Esophagus squamous epithelium (tissue), 5 donors: ENCODE measurements around the gene GDPD5. TPM values are rescaled to one million over a fixed set of nuclear protein-coding genes. Genes with fewer than 3 reads are reported as not detected.

Experiments
- DNase-seq: peaks from one replicate; lab custom pipeline; 2025; lab: John Stamatoyannopoulos, UW
- H3K27ac ChIP-seq, 4 donors: fragments of 200-600 bp; sonication (generic); one replicate each; pipeline ENCODE4 v1.5.1; 2016 to 2019; ENCODE audit warnings: mild to moderate bottlenecking in 1 of 4
- H3K27me3 ChIP-seq, 4 donors: fragments of 200-600 bp; sonication (generic); 1 replicate in 3 of 4; 2 replicates in 1 of 4; pipeline versions ENCODE4 v1.5.1 to v1.6.0; 2017 to 2021; ENCODE audit warnings: antibody characterized with exemption in 1 of 4
- H3K36me3 ChIP-seq, 3 donors: fragments of 200-600 bp; sonication (generic); one replicate each; pipeline ENCODE4 v1.5.1; 2016 to 2019
- H3K4me1 ChIP-seq, 3 donors: fragments of 200-600 bp; sonication (generic); one replicate each; pipeline ENCODE4 v1.5.1; 2017 to 2019
- H3K4me3 ChIP-seq, 4 donors: fragments of 200-600 bp; sonication (generic); 1 replicate in 3 of 4; 2 replicates in 1 of 4; pipeline ENCODE4 v1.5.1; 2016 to 2019; ENCODE audit warnings: mild to moderate bottlenecking in 2 of 4, moderate library complexity in 1 of 4
- H3K9me3 ChIP-seq, 3 donors: fragments of 200-600 bp; sonication (generic); one replicate each; pipeline ENCODE4 v1.5.1; 2016 to 2019
- POLR2A ChIP-seq, 4 donors: fragments of 450-650 bp; IDR thresholded peaks; one replicate each; pipeline ENCODE4 v1.6.1; 2017; ENCODE audit warnings: antibody characterized with exemption in 4 of 4, mild to moderate bottlenecking in 4 of 4, moderate library complexity in 3 of 4
- WGBS, 2 donors: methylation state at CpG; one replicate each; pipeline ENCODE4 v1.1.5; 2018; 5-methylcytosine and 5-hydroxymethylcytosine counted together
- intact Hi-C: fragments of 100-400 bp; cut with DNase I; formaldehyde crosslinking; loops from one replicate; pipeline ENCODE4 v1.15.0; 2022
- total RNA-seq, 4 donors: library from RNA; depleted of rRNA; stranded (reverse); fragments of >200 nt; gene quantifications; one replicate each; pipeline ENCODE4 v1.1.0, GENCODE V29; 2016
- TF ChIP-seq, protein P1 (sequence below), 6 experiments: fragments of 450-650 bp in 4 of 6; fragments of 200-600 bp in 2 of 6; sonication (generic) in 2 of 6; IDR thresholded peaks; one replicate each; pipeline ENCODE4 v1.5.1; 2016 to 2019; ENCODE audit warnings: antibody characterized with exemption in 6 of 6, mild to moderate bottlenecking in 4 of 6, moderate library complexity in 4 of 6
- donor health status: DM: yes; HTN: yes; CAD: no.

GDPD5 gene
- total RNA-seq, 4 donors from 2014 or later: 0.57 to 2.3 (median 1.6) TPM

DNA sequence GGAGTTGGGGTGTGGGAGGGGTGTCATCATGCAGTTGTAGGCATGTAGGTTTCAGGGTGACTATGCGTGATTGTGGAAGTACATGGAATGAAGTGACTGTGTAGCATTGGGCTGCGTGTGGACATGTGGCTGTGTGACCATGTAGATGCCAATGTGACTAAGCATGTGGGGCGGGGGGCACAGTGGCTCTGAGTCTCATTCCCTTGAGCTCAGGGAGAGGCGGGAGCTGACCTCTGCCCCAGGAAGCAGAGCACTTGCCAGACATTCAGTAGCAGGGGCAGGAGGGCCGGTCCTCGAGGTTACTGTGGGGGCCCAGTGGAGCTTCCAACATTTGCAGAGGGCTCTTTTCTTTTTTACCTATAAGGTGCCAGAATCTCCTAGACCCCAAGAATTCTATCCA, 92.3 kb downstream of the GDPD5 start:
- H3K27ac ChIP-seq: no peak overlapping the region
- no peak overlapping the region for H3K4me3 ChIP-seq
- intact Hi-C loops: no loop called here
- TF ChIP-seq, protein P1, sequence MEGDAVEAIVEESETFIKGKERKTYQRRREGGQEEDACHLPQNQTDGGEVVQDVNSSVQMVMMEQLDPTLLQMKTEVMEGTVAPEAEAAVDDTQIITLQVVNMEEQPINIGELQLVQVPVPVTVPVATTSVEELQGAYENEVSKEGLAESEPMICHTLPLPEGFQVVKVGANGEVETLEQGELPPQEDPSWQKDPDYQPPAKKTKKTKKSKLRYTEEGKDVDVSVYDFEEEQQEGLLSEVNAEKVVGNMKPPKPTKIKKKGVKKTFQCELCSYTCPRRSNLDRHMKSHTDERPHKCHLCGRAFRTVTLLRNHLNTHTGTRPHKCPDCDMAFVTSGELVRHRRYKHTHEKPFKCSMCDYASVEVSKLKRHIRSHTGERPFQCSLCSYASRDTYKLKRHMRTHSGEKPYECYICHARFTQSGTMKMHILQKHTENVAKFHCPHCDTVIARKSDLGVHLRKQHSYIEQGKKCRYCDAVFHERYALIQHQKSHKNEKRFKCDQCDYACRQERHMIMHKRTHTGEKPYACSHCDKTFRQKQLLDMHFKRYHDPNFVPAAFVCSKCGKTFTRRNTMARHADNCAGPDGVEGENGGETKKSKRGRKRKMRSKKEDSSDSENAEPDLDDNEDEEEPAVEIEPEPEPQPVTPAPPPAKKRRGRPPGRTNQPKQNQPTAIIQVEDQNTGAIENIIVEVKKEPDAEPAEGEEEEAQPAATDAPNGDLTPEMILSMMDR (IDR thresholded peaks at IDR 0.05): no peak
- no peak for TF ChIP-seq POLR2A (IDR thresholded peaks at IDR 0.05)
- peaks cover 0 to 64% (median 5%) of the 10 kb centered on the region in 4 donors for H3K27me3 ChIP-seq
- H3K36me3 ChIP-seq: no peaks in the 10 kb centered on the region
- 58 to 86% methylated on average over 2 to 4 of the region's 6 CpGs for WGBS, 2 donors
- no peaks in the 10 kb centered on the region for H3K9me3 ChIP-seq
- no peak for DNase-seq
- peaks cover 3 to 27% (median 18%) of the 10 kb centered on the region in 3 donors for H3K4me1 ChIP-seq

DNA sequence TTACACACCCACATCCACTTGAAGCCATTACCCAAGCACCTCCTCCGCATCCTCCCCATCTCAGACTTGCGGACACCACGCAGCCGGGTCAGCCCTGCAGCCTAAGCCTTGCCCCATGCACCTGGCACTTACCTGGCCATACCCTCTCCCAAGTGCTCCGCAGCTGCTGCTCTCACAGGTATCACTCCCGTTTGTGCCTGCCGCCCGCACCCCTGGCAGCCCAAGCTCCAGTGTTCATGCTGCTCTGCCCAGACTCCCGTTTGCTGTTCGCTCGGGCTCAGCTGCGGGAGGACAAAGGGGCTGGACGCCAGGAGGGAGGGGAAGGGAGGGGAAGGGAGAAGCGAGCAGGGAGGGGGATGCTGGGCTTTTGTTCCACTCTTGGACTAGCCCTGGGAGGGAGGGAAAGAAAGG, 92.8 kb downstream of the GDPD5 start, which contains the start of gene KLHL35:
KLHL35 (minus strand) TSS at position 293 of the 411 bp plus-strand sequence. CDS start 2,574 bp downstream, outside the sequence.
- Histone ChIP-seq H3K9me3 (no peaks in the 10 kb centered on the region), H3K4me3 (no peak within 1 kb of the TSS), H3K27me3 (peaks cover 0 to 70% (median 5%) of the 10 kb centered on the region in 4 donors), H3K4me1 (peaks cover 3 to 32% (median 18%) of the 10 kb centered on the region in 3 donors), H3K27ac (no peak within 1 kb of the TSS), H3K36me3 (no peaks in the 10 kb centered on the region)
- TF ChIP-seq, protein P1 (IDR thresholded peaks at IDR 0.05): no peak
- no peak for TF ChIP-seq POLR2A (IDR thresholded peaks at IDR 0.05)
- 30 to 46% methylated on average over 6 to 12 of the region's 14 CpGs for WGBS, 2 donors
- DNase-seq: no peak
- intact Hi-C loops: no loop called here

DNA sequence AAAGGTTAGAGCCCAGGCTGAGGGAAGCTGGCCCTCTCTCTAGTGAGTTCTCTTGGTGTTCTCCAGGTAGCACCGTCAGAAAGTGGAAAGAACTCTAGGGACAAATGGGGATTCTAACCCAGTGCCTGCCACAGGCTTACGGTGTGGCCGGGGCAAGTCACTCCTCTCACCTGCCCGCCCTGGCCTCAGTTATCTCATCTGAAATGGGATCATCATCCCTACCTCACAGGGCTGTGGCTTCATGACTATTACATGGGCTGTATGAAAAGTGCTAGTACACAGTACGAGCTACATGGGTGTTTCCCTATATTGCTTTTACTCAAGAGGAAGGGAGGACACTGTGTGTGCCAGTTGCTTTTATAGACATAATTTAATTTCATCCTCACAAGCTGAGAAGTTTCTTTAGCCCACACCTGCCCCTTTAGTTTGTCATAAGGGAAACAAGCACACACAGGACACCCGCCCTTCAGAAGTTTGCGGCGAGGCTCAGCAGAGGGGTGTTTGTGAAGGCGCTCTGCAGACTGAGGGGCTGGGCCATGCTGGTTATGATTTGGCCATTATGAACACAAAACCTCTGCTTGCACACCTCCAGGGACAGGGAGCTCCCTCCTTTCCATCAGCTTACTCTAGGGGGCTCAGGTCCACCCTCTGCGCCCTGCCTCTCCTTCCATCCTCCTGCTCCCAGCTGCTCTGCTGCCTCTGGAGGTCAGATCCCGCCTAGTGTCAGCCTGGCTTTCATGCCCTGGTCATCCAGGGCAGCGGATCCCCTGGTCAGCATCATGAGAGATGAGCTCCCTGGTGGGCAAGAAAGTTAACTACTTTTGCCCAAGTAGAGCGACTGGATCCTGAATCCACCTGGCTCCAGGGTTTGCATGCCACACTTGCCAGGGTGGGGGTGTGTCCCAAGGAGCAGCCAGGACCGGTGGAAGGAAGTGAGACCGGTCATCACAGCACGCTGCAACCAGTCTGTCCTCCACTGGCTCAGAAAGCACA, 93.9 kb downstream of the GDPD5 start:
- peaks cover 0 to 72% (median 5%) of the 10 kb centered on the region in 4 donors for H3K27me3 ChIP-seq

DNA sequence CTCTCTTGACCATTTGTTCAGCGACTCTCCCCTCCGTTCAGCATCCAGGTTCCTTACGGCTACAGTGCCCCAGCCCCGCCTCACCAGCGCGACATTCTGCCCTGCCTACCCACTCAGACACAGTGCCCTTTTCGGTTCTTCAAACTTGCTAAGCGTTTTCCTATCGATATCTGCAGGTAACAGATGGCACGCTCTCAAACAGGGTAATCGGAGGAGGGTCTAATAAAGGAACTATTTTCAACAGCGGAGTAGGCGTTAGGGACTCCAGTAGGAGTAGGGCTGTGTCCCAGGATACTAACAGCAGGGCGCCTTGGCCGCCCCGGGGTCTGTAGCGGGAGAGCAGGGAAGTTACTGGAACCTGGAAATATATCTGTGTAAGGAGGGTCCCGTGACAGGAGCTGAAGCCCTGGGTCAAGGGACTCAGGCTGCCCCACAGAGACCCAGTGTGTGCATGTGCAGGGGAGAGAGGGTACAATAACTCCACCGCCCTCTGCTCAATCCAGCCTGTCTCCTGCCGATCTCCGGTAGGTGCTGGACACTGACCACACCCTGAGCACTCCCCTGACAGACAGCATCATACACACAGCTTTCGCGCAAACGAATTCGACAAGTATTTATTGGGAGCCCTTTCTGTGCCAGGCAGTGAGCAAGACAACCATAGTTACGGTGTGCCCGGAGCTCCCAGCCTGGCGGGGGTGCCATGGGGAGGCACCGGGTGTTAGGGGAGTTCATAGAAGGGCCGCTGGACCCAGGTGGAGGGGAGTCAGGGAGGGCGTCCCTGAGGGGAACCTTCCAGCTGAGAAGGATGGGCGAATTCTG, 94.8 kb downstream of the GDPD5 start:
- intact Hi-C loops: no loop called here
- Histone ChIP-seq H3K27me3 (peaks cover 0 to 72% (median 5%) of the 10 kb centered on the region in 4 donors), H3K36me3 (no peaks in the 10 kb centered on the region), H3K4me3 (peak overlapping the region; percentile 27 to 67 (median 39)), H3K9me3 (no peaks in the 10 kb centered on the region), H3K4me1 (peaks cover 3 to 35% (median 18%) of the 10 kb centered on the region in 3 donors), H3K27ac (no peak overlapping the region)
- 23 to 29% methylated on average over 23 to 24 of the region's 32 CpGs for WGBS, 2 donors
- no peak for DNase-seq
- TF ChIP-seq POLR2A (IDR thresholded peaks at IDR 0.05): no peak
- TF ChIP-seq, protein P1 (IDR thresholded peaks at IDR 0.05): peak in 1 of 6 experiments; percentile 3

More for the DNA sequence above, 93.9 kb downstream of the GDPD5 start:
- H3K9me3 ChIP-seq: no peaks in the 10 kb centered on the region
- WGBS, 2 donors: 43 to 51% methylated on average over 5 to 11 of the region's 16 CpGs
- no peaks in the 10 kb centered on the region for H3K36me3 ChIP-seq
- H3K27ac ChIP-seq: no peak overlapping the region
- intact Hi-C loops: no loop called here
- peaks cover 3 to 35% (median 18%) of the 10 kb centered on the region in 3 donors for H3K4me1 ChIP-seq
- TF ChIP-seq POLR2A (IDR thresholded peaks at IDR 0.05): no peak
- TF ChIP-seq, protein P1 (IDR thresholded peaks at IDR 0.05): no peak
- no peak for DNase-seq
- no peak overlapping the region for H3K4me3 ChIP-seq
